GM12872 (cell line): Measurements from ENCODE around the gene KANK4.

Source experiments
- TF ChIP-seq, protein P1 (sequence below): IDR thresholded peaks from 3 replicates; pipeline ENCODE4 v1.5.1; 2011; ENCODE audit warnings: low read depth, mild to moderate bottlenecking, low read length, moderate library complexity; ENCODE audit not compliant: insufficient read depth

The KANK4 gene

DNA sequence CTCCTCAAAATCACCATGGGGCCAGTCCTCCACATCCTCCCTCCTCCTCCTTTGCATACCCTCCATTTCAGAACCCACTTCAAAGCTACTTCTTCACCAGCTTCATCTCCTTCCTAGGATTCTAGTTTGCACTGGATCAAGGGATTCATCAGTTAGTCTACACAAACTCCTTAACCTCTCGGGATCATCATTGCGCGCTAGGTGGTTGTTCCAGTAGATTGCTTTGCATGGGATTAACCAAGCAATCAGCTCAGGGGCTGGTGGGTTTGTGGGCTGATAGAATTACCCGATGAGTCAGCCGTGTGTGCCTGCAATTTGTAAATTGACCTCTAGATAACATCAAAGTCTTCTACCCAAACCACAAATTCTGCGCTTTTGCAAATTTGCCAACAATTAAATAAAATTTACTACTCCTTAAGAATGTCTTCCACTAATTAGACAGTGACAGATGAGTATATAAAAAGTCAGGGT, 7.7 kb downstream of the KANK4 start:
- TF ChIP-seq, protein P1, sequence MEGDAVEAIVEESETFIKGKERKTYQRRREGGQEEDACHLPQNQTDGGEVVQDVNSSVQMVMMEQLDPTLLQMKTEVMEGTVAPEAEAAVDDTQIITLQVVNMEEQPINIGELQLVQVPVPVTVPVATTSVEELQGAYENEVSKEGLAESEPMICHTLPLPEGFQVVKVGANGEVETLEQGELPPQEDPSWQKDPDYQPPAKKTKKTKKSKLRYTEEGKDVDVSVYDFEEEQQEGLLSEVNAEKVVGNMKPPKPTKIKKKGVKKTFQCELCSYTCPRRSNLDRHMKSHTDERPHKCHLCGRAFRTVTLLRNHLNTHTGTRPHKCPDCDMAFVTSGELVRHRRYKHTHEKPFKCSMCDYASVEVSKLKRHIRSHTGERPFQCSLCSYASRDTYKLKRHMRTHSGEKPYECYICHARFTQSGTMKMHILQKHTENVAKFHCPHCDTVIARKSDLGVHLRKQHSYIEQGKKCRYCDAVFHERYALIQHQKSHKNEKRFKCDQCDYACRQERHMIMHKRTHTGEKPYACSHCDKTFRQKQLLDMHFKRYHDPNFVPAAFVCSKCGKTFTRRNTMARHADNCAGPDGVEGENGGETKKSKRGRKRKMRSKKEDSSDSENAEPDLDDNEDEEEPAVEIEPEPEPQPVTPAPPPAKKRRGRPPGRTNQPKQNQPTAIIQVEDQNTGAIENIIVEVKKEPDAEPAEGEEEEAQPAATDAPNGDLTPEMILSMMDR, result no peak

DNA sequence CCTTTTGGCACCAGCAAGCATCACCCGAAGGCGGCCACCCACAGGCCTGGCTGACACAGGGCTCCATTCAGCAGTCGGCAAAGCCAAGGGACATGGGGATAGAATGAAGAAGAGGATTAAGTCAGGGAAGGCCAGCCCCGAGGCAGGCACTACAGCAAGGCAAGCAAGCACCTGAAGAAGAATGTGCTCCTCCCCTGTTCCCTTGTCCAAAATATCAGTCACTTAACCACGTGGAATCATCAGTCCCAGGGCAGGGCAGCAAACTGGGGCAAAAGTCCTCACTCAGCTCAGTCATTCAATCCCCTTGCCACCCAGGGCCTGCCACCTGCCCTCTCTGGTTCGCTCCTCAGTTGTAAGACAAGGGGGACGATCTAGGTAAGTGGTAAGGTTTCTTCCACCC, 9.3 kb downstream of the KANK4 start:
- TF ChIP-seq, protein P1, result no peak

DNA sequence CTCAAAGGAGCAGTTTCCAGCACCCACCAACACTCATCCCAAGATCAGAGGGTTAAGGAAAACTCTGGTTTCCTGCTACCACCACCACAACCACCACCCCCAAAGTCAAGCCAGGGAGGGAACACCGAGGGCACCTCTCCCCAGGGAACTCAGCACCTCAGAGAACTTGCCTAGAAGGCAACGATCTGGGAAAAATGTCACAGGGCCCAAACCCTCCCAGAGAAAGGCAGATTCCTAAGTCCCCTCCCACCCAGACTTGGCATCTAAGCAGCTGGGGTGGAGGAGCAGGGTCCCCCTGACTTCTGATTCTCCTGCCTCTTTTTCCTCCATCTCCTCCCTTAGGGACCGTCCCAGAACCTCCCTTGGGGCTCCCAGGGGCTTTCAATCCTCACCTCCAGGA, 10.6 kb downstream of the KANK4 start:
- TF ChIP-seq, protein P1, result no peak

DNA sequence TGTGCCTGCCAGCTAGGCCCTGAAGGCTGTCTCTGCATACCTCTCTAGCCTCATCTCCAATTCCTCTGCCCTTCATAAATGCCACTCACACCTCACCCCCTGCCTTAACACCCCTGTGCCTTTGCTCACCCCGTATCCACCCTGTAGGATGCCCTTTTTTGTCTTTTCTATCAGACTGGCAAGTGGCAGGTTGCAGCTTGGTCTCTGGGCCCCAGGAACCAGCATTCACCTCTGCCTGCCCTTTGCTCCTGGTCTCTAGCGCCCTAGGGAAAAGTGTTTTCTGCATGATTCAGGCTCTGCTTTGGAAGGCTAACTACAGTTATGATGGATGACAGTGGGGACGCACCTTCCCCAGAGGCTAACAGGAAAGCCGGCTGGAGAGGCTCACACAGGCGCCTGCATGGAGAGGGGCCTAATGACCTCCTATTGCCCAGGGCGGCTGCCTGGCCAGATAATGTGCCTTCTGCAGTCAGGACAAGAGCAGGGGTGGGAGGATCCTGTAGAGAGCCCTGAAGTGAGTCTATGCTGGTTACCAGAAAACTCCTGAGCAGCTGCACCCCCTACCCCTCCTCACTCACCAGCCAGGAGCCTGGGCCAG, 11.2 kb downstream of the KANK4 start:
- TF ChIP-seq, protein P1, result no peak

DNA sequence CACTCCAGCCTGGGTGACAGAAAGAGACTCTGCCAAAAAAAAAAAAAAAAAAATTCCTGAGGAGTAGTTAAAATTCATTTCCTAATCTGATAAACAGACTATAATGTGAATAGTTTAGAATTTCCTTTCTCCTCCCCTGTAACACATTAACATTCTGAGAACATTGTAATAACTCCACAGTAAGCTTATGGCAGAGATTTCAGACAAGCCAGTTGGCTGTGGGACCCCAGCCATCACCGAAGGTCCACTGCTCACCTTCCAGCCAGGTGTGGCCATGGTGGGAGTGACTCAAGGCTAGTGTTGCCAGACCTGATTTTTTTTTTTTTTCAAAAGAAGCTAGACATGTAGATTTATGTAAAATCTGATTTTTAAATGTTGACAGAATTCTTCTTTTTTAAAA, 11.8 kb downstream of the KANK4 start:
- TF ChIP-seq, protein P1, result no peak

DNA sequence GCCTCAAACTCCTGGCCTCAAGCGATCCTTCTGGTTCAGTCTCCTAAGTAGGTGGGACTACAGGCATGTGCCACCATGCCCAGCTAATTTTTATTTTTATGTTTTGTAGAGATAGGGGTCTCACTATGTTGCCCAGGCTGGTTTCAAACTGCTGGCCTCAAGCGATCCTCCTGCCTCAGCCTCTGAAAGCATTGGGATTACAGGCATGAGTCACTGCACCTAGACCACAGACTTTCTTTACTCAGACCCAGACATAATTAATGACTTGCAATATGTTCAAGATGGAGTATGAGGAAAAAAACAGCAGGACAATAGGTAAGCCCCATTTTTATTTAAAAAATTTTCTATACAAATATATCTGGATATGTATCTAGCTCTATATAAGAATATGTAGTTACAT, 13.2 kb downstream of the KANK4 start:
- TF ChIP-seq, protein P1, result no peak

DNA sequence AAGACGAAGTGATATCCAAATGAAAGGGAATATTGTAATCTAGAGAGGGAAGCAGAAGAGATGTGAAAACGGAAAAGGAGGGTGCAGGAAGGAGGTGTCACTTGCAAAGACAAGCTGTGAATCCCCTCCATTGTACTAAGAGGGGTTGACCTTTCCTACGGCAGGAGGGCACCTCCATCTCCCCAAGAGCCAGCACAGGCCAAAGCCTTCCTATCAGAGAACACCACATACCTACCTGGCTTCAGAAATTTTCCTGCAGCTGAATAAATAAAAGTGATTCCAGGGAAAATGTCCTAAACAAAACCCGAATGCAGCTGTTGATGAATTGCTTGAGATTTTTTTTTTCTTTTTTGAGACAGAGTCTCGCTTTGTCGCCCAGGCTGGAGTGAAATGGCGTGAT, 14.3 kb downstream of the KANK4 start:
- TF ChIP-seq, protein P1, result no peak
